Suppressor macrophage (primary cell): ENCODE results near the gene CHKB.
"Not testable (repeated sequence)": the region's sequence is repeated elsewhere in the genome, so short reads cannot be mapped to it uniquely, and the experiment has no call there.

ENCODE experiments used
- DNase-seq, 4 experiments: peaks; one replicate each; pipeline ENCODE4 v3.0.0-alpha.2; 2020 to 2022
- total RNA-seq, 17 experiments: gene quantifications; one replicate each; lab custom pipeline; 2026; ENCODE audit warnings: mixed read lengths in 6 of 17, inconsistent platforms in 3 of 17; lab: John Stamatoyannopoulos, UW

Gene CHKB
- 0.11 to 1.7 (median 0.79) reads per million in 17 experiments for total RNA-seq

- peak; percentile 98 to 100 (median 99) for DNase-seq
Observed at GRCh38 chr22:50582493-50583293, at the start of gene CHKB. Gene CHKB, minus strand, starts transcription at chr22:50582849. Its CDS starts 68 bp downstream, at chr22:50582781.

- peak in 2 of 4 experiments; percentile 21 to 39 for DNase-seq
Observed at GRCh38 chr22:50630376-50630775, 47.7 kb upstream of the CHKB start.

GRCh38 chr22:50628543-50629134 is 46.0 kb upstream of the CHKB start:
- no peak for DNase-seq

GRCh38 chr22:50627642-50628542 is 45.2 kb upstream of the CHKB start, which contains the start of gene ARSA:
Gene ARSA, minus strand, starts transcription at chr22:50628152. Its CDS starts 373 bp downstream, at chr22:50627779.
- peak; percentile 88 to 96 (median 94) for DNase-seq

- DNase-seq: no peak
Observed at GRCh38 chr22:50626850-50627641, 44.4 kb upstream of the CHKB start.

- no peak for DNase-seq
Observed at GRCh38 chr22:50626314-50626849, 43.7 kb upstream of the CHKB start.

- DNase-seq: no peak
Observed at GRCh38 chr22:50625568-50626313, 43.1 kb upstream of the CHKB start.

- no peak for DNase-seq
Observed at GRCh38 chr22:50625131-50625567, 42.5 kb upstream of the CHKB start.

GRCh38 chr22:50624347-50625130 is 41.9 kb upstream of the CHKB start:
- DNase-seq: no peak

GRCh38 chr22:50622723-50623327 is 40.2 kb upstream of the CHKB start:
- DNase-seq: no peak

GRCh38 chr22:50621948-50622722 is 39.5 kb upstream of the CHKB start:
- peak in 3 of 4 experiments; percentile 30 to 31 (median 30) for DNase-seq

- DNase-seq: peak; percentile 59 to 80 (median 74)
Observed at GRCh38 chr22:50621356-50621880, 38.8 kb upstream of the CHKB start.

- DNase-seq: peak; percentile 34 to 47 (median 38)
Observed at GRCh38 chr22:50620593-50621355, 38.1 kb upstream of the CHKB start.

- DNase-seq: not testable (repeated sequence)
Observed at GRCh38 chr22:50614296-50614695, 31.6 kb upstream of the CHKB start.

- no peak for DNase-seq
Observed at GRCh38 chr22:50613291-50613981, 30.8 kb upstream of the CHKB start.

- DNase-seq: no peak
Observed at GRCh38 chr22:50612528-50613221, 30.0 kb upstream of the CHKB start.
